Keratinocyte (primary cell): ENCODE results near the gene CHERP.

Experiments used
- CTCF ChIP-seq, 3 experiments: IDR thresholded peaks in 1 of 3; conservative IDR thresholded peaks in 1 of 3; optimal IDR thresholded peaks in 1 of 3; 2 replicates in 2 of 3; 3 replicates in 1 of 3; pipeline versions ENCODE3 to v1.5.1; 2011; ENCODE audit warnings: low read length in 3 of 3, mild to moderate bottlenecking in 3 of 3, moderate library complexity in 2 of 3, control low read depth in 1 of 3, inconsistent platforms in 1 of 3; ENCODE audit not compliant: insufficient read depth in 2 of 3; ENCODE audit errors: extremely low read depth in 1 of 3
- EZH2 ChIP-seq: IDR thresholded peaks from one replicate; pipeline ENCODE4 v1.6.1; 2012; ENCODE audit warnings: inconsistent platforms, mild to moderate bottlenecking, low read length, moderate library complexity

DNA sequence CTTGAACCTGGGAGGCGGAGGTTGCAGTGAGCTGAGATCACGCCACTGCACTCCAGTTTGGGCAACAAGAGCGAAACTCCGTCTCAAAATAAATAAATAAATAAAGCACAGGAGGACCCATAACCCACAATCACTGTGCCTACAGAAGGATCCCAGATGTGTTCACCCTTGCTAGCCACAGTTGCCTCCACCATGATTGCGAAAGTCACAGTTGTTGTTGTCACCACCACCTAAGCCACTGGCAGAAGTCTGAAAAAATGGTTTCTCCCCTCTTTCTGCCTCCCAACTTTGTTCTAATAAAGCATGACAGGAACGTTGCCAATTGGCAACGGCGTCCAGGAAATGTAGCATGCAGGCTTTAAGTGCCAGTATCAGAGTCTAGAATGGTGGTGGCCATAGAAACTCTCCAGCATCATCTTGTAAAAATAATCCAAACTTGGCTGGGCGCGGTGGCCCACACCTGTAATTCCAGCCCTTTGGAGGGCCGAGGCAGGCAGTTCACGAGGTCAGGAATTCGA, 68.3 kb downstream of the CHERP start:
- TF ChIP-seq CTCF (optimal IDR thresholded peaks at IDR 0.05 in 1 of 3, IDR thresholded peaks at IDR 0.05 in 1 of 3, conservative IDR thresholded peaks at IDR 0.05 in 1 of 3; ENCODE audit: extremely low read depth in 1 of 3, insufficient read depth in 2 of 3, low read length in 3 of 3) (no peak), EZH2 (no peak)
